Medulla oblongata (tissue), 1 donor: Measurements from ENCODE around the gene BLACAT1.
"Not testable (repeated sequence)": the region's sequence is repeated elsewhere in the genome, so short reads cannot be mapped to it uniquely, and the experiment has no call there.

Experiments
- DNase-seq: peaks from one replicate; pipeline ENCODE4 v3.0.0-alpha.2; 2015; ENCODE audit errors: extremely low spot score

The BLACAT1 gene

GRCh38 chr1:205441716-205442050 is 14.2 kb downstream of the BLACAT1 start:
- no peak for DNase-seq

GRCh38 chr1:205441318-205441633 is 14.6 kb downstream of the BLACAT1 start:
- DNase-seq, result no peak

GRCh38 chr1:205440476-205441317 is 15.1 kb downstream of the BLACAT1 start:
- DNase-seq, result peak; percentile 75

GRCh38 chr1:205440121-205440475 is 15.7 kb downstream of the BLACAT1 start:
- DNase-seq, result no peak

- peak; percentile 87 for DNase-seq
Observed at GRCh38 chr1:205438213-205439158, 17.4 kb downstream of the BLACAT1 start.

GRCh38 chr1:205437570-205437969 is 18.3 kb downstream of the BLACAT1 start:
- DNase-seq, result no peak

- no peak for DNase-seq
Observed at GRCh38 chr1:205436776-205437410, 19.0 kb downstream of the BLACAT1 start.

- DNase-seq, result peak; percentile 34
Observed at GRCh38 chr1:205435578-205436573, 20.0 kb downstream of the BLACAT1 start.

- no peak for DNase-seq
Observed at GRCh38 chr1:205434738-205435137, 21.1 kb downstream of the BLACAT1 start.

- not testable (repeated sequence) for DNase-seq
Observed at GRCh38 chr1:205432692-205433091, 23.2 kb downstream of the BLACAT1 start.

GRCh38 chr1:205432116-205432515 is 23.7 kb downstream of the BLACAT1 start:
- no peak for DNase-seq

GRCh38 chr1:205430696-205431305 is 25.0 kb downstream of the BLACAT1 start:
- DNase-seq, result peak; percentile 75

GRCh38 chr1:205429762-205430695 is 25.8 kb downstream of the BLACAT1 start:
- DNase-seq, result no peak

GRCh38 chr1:205424901-205425600 is 30.8 kb downstream of the BLACAT1 start:
- DNase-seq, result no peak

GRCh38 chr1:205423814-205424399 is 31.9 kb downstream of the BLACAT1 start:
- DNase-seq, result no peak

GRCh38 chr1:205422993-205423642 is 32.7 kb downstream of the BLACAT1 start:
- DNase-seq, result no peak

GRCh38 chr1:205421798-205422197 is 34.0 kb downstream of the BLACAT1 start, which contains the start of gene LEMD1:
Gene LEMD1 (minus strand): TSS chr1:205422056. CDS start chr1:205420536, 1,520 bp downstream.
- no peak for DNase-seq

GRCh38 chr1:205420938-205421337 is 34.9 kb downstream of the BLACAT1 start:
- DNase-seq, result no peak
